Kidney (tissue), 14 donors: Measurements from ENCODE around the gene CLEC14A. TPM values are rescaled to one million over a fixed set of nuclear protein-coding genes. Genes with fewer than 3 reads are reported as not detected.

Source experiments
- DNase-seq, 5 donors: peaks; one replicate each; pipeline ENCODE4 v3.0.0-alpha.2; 2013 to 2020
- FAIRE-seq: peaks from 2 replicates; lab custom pipeline; 2012; peaks lifted over from hg19 to GRCh38; lab: Jason Lieb, UNC
- H3K27ac ChIP-seq, 2 donors: one replicate each; pipeline ENCODE4 v1.7.0; 2013; ENCODE audit warnings: low read depth in 2 of 2, low read length in 2 of 2, inconsistent platforms in 1 of 2
- H3K27me3 ChIP-seq: one replicate; pipeline ENCODE4 v1.7.1; 2013; ENCODE audit warnings: low read length, inconsistent platforms; ENCODE audit not compliant: control insufficient read depth, insufficient read depth
- H3K36me3 ChIP-seq, 3 donors: one replicate each; pipeline versions ENCODE4 v1.7.0 to v1.7.1; 2013; ENCODE audit warnings: low read length in 3 of 3, control low read depth in 1 of 3, inconsistent platforms in 1 of 3; ENCODE audit not compliant: insufficient read depth in 3 of 3, control insufficient read depth in 2 of 3
- H3K4me1 ChIP-seq, 3 donors: one replicate each; pipeline versions ENCODE4 v1.7.0 to v1.7.1; 2013; ENCODE audit warnings: low read length in 3 of 3, inconsistent platforms in 1 of 3, low read depth in 1 of 3; ENCODE audit not compliant: control insufficient read depth in 2 of 3, insufficient read depth in 2 of 3
- H3K4me3 ChIP-seq, 3 donors: one replicate each; pipeline versions ENCODE4 v1.7.0 to v1.8.1; 2013; ENCODE audit warnings: low read length in 3 of 3, control low read depth in 1 of 3, inconsistent platforms in 1 of 3
- H3K9ac ChIP-seq, 3 donors: one replicate each; pipeline versions ENCODE4 v1.7.0 to v1.7.1; 2013; ENCODE audit warnings: low read length in 3 of 3, control low read depth in 1 of 3, inconsistent platforms in 1 of 3
- H3K9me3 ChIP-seq, 3 donors: one replicate each; pipeline versions ENCODE4 v1.7.0 to v1.7.1; 2013; ENCODE audit warnings: low read length in 3 of 3, control low read depth in 1 of 3, inconsistent platforms in 1 of 3; ENCODE audit not compliant: control insufficient read depth in 2 of 3, insufficient read depth in 1 of 3
- intact Hi-C: fragments of 100-400 bp; cut with DNase I; formaldehyde crosslinking; loops from one replicate; pipeline ENCODE4 v1.11.1; 2022
- polyA plus RNA-seq: library from polyadenylated mRNA; stranded (reverse); fragments of 350-450 nt; fragmentation: Illumina TruSeq; extraction: RNeasy Lipid Tissue Mini Kit (QIAGEN cat#74804); gene quantifications from one replicate; pipeline ENCODE4 v1.2.3, GENCODE V29; 2014; ENCODE audit warnings: low read depth, low replicate concordance; ENCODE audit not compliant: insufficient read depth
- total RNA-seq: library from RNA; stranded (reverse); fragmentation: NEBNext Ultra II Directional; extraction: Animal tissue kit (Norgen Biotek cat#: 25700); gene quantifications from one replicate; pipeline ENCODE4 v1.2.1, GENCODE V29; 2021
- TF ChIP-seq, protein P1 (sequence below): IDR thresholded peaks from 3 replicates; pipeline ENCODE4 v1.5.1; 2012; ENCODE audit warnings: mild to moderate bottlenecking, moderate library complexity, borderline replicate concordance; ENCODE audit not compliant: insufficient read depth; ENCODE audit errors: extremely low read depth
- donor health status: control.
- donor health status: control.
- donor health status: control.
- donor health status: control.
- donor health status: control.
- donor health status: DM: yes; HTN: yes; CAD: no.
- donor health status: Normal renal cell carcinoma (clear cell type).

Gene CLEC14A
- total and polyA plus RNA-seq, 2 donors from 2014 or later = 22.4 to 37.6 TPM

GRCh38 chr14:38257507-38257906, 1.6 kb upstream of the CLEC14A start:
- DNase-seq = no peak
- Histone ChIP-seq H3K9me3 (peaks cover 0 to 2% (median 0%) of the 10 kb centered on the region in 3 donors), H3K4me1 (no peaks in the 10 kb centered on the region), H3K27me3 (peaks cover 6% of the 10 kb centered on the region), H3K4me3 (no peak overlapping the region), H3K27ac (no peak overlapping the region), H3K36me3 (no peaks in the 10 kb centered on the region), H3K9ac (no peak overlapping the region)
- FAIRE-seq = no peak
- intact Hi-C loops = no loop called here
- TF ChIP-seq, protein P1, sequence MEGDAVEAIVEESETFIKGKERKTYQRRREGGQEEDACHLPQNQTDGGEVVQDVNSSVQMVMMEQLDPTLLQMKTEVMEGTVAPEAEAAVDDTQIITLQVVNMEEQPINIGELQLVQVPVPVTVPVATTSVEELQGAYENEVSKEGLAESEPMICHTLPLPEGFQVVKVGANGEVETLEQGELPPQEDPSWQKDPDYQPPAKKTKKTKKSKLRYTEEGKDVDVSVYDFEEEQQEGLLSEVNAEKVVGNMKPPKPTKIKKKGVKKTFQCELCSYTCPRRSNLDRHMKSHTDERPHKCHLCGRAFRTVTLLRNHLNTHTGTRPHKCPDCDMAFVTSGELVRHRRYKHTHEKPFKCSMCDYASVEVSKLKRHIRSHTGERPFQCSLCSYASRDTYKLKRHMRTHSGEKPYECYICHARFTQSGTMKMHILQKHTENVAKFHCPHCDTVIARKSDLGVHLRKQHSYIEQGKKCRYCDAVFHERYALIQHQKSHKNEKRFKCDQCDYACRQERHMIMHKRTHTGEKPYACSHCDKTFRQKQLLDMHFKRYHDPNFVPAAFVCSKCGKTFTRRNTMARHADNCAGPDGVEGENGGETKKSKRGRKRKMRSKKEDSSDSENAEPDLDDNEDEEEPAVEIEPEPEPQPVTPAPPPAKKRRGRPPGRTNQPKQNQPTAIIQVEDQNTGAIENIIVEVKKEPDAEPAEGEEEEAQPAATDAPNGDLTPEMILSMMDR = no peak

- DNase-seq (no peak), FAIRE-seq (no peak)
- TF ChIP-seq, protein P1 = no peak
- Histone ChIP-seq H3K9ac (no peak overlapping the region), H3K4me3 (peak overlapping the region in 1 of 3 donors; percentile 48), H3K27ac (peak overlapping the region; percentile 67 to 72), H3K9me3 (peaks cover 0 to 2% (median 0%) of the 10 kb centered on the region in 3 donors), H3K36me3 (no peaks in the 10 kb centered on the region), H3K4me1 (no peaks in the 10 kb centered on the region), H3K27me3 (peaks cover 6% of the 10 kb centered on the region)
- intact Hi-C loops = no loop called here
Measured at GRCh38 chr14:38256533-38256840, 594 bp upstream of the CLEC14A start.

DNA sequence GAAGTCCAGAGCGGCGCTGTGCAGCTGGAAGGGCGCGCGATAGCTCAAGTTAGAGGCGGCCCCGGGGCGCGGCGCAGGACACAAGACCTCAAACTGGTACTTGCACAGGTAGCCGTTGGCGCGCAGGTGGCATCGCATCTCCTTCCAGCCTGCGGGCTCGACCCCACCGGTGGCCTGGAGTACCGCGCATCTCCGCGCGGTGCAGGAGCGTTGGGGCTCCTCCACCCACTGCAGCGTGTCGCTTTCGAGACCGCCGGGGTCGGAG, 553 bp downstream of the CLEC14A start:
- peak overlapping the region; percentile 30 to 57 (median 32) for H3K4me3 ChIP-seq
- peak overlapping the region; percentile 67 to 83 for H3K27ac ChIP-seq
- no peaks in the 10 kb centered on the region for H3K36me3 ChIP-seq
- H3K9ac ChIP-seq = peak overlapping the region in 1 of 3 donors; percentile 42
- H3K9me3 ChIP-seq = no peaks in the 10 kb centered on the region
- intact Hi-C loops = no loop called here
- TF ChIP-seq, protein P1 = no peak
- H3K4me1 ChIP-seq = no peaks in the 10 kb centered on the region
- DNase-seq (peak in 4 of 5 donors; percentile 57 to 74 (median 62)), FAIRE-seq (no peak)
- peaks cover 6% of the 10 kb centered on the region for H3K27me3 ChIP-seq
